K562 (cell line): Measurements from ENCODE around the gene EPB41L4B. TPM values are rescaled to one million over a fixed set of nuclear protein-coding genes. Genes with fewer than 3 reads are reported as not detected.

Source experiments
- ATAC-seq: fragments of 200-7000 bp; cut with Tn5 transposase; 3 replicates; pipeline ENCODE4 v1.9.1; 2020; ENCODE audit warnings: moderate library complexity
- BruUV-seq: library from RNA; stranded (reverse); fragments of 400-500 nt; replicated peaks from 2 replicates; lab custom pipeline; 2021; lab: Mats Ljungman, UMichigan
- CTCF ChIA-PET: fragments of 300-600 bp; formaldehyde crosslinking; extraction: SDS; loops from one replicate; lab custom pipeline; 2021; ENCODE audit warnings: low intra/inter-chr PET ratio; lab: Yijun Ruan, JAX
- POLR2A ChIA-PET: fragments of 300-600, 350-650 bp; sonication (Branson Sonifier 250); formaldehyde crosslinking; extraction: SDS; loops from one replicate; lab custom pipeline; 2021; ENCODE audit warnings: antibody characterized with exemption, inconsistent platforms; lab: Yijun Ruan, JAX
- DNase-seq, 4 experiments: peaks; one replicate each; pipeline versions ENCODE4 v3.0.0 to v3.0.0-alpha.2; 2011 to 2018; ENCODE audit warnings: low spot score in 3 of 4, mixed read lengths in 3 of 4; ENCODE audit errors: extremely low read depth in 1 of 4
- FAIRE-seq: peaks from 2 replicates; lab custom pipeline; 2011; peaks lifted over from hg19 to GRCh38; lab: Jason Lieb, UNC
- H2AFZ ChIP-seq: 2 replicates; pipeline ENCODE4 v1.6.0; 2011; ENCODE audit warnings: low read depth, low read length, control low read depth, inconsistent platforms
- H3K27ac ChIP-seq: fragments of 200-600 bp; 3 replicates; pipeline ENCODE4 v1.8.0; 2011; ENCODE audit warnings: low read depth, mild to moderate bottlenecking, control low read depth, inconsistent platforms, low read length, moderate library complexity, mixed read lengths; ENCODE audit errors: extremely low read depth
- H3K27me3 ChIP-seq, 2 experiments: fragments of 300-600 bp in 1 of 2; 2 replicates in 1 of 2; 3 replicates in 1 of 2; pipeline versions ENCODE4 v1.6.0 to v1.8.0; 2011; ENCODE audit warnings: inconsistent platforms in 2 of 2, low read length in 2 of 2, mild to moderate bottlenecking in 1 of 2, mixed read lengths in 1 of 2, moderate library complexity in 1 of 2; ENCODE audit not compliant: control insufficient read depth in 2 of 2, insufficient read depth in 2 of 2
- H3K36me3 ChIP-seq: fragments of 300-600 bp; 3 replicates; pipeline ENCODE4 v1.8.0; 2011; ENCODE audit warnings: mild to moderate bottlenecking, low read length, inconsistent platforms; ENCODE audit not compliant: control insufficient read depth, insufficient read depth
- H3K4me1 ChIP-seq, 2 experiments: fragments of 200-600 bp in 1 of 2; replicated peaks in 1 of 2; 2 replicates in 1 of 2; 3 replicates in 1 of 2; pipeline versions ENCODE4 v1.5.1 to v1.8.0; 2011; ENCODE audit warnings: inconsistent platforms in 2 of 2, low read length in 2 of 2, mild to moderate bottlenecking in 1 of 2, mixed read lengths in 1 of 2, moderate library complexity in 1 of 2; ENCODE audit not compliant: control insufficient read depth in 2 of 2, insufficient read depth in 2 of 2
- H3K4me2 ChIP-seq: 2 replicates; pipeline ENCODE4 v1.6.1; 2011; ENCODE audit warnings: low read length, control low read depth, inconsistent platforms, mixed read lengths; ENCODE audit not compliant: insufficient read depth
- H3K4me3 ChIP-seq: fragments of 200-600 bp; sonication (generic), shearing (Covaris generic); 2 replicates; pipeline ENCODE4 v1.5.1; 2016; ENCODE audit warnings: control low read depth, inconsistent platforms
- H3K79me2 ChIP-seq: fragments of 200-600 bp; 3 replicates; pipeline ENCODE4 v1.8.0; 2011; ENCODE audit warnings: low read length, inconsistent platforms; ENCODE audit not compliant: control insufficient read depth, insufficient read depth
- H3K9ac ChIP-seq, 2 experiments: 2 replicates each; pipeline versions ENCODE4 v1.6.0 to v1.6.1; 2011; ENCODE audit warnings: low read depth in 2 of 2, low read length in 2 of 2, control low read depth in 1 of 2, inconsistent platforms in 1 of 2, mild to moderate bottlenecking in 1 of 2, mixed read lengths in 1 of 2; ENCODE audit not compliant: insufficient read depth in 1 of 2
- H3K9me1 ChIP-seq: one replicate; pipeline ENCODE4 v1.6.0; 2011; ENCODE audit warnings: inconsistent platforms, mild to moderate bottlenecking, low read length, moderate library complexity; ENCODE audit not compliant: control insufficient read depth, insufficient read depth
- H3K9me3 ChIP-seq: replicated peaks from 2 replicates; pipeline ENCODE4 v1.5.1; 2011; ENCODE audit warnings: low read depth, low read length, inconsistent platforms; ENCODE audit not compliant: control insufficient read depth, insufficient read depth
- H4K20me1 ChIP-seq: replicated peaks from 2 replicates; pipeline ENCODE4 v1.6.1; 2011; ENCODE audit warnings: low read length, inconsistent platforms, mixed read lengths; ENCODE audit not compliant: control insufficient read depth, insufficient read depth
- DPF2 ChIP-seq: fragments of 450-650 bp; IDR thresholded peaks from 2 replicates; pipeline ENCODE4 v1.6.1; 2016
- EP300 ChIP-seq: IDR thresholded peaks from 2 replicates; pipeline ENCODE4 v1.6.1; 2012; ENCODE audit warnings: low read length, improper control_type of control experiment
- EP400 ChIP-seq: fragments of 450-650 bp; IDR thresholded peaks from 2 replicates; pipeline ENCODE4 v1.6.1; 2017; ENCODE audit warnings: antibody characterized with exemption, mild to moderate bottlenecking, moderate library complexity
- ETV5 ChIP-seq: sonication (generic); formaldehyde crosslinking; IDR thresholded peaks from 2 replicates; pipeline ENCODE4 v1.4.0; 2020; ENCODE audit warnings: low read depth, mild to moderate bottlenecking, missing genetic modification reagents
- MTA2 ChIP-seq: fragments of 450-650 bp; IDR thresholded peaks from 2 replicates; pipeline ENCODE4 v1.6.1; 2016; ENCODE audit warnings: low read depth
- NCOA6 ChIP-seq: fragments of 450-650 bp; IDR thresholded peaks from 2 replicates; pipeline ENCODE4 v1.6.1; 2017; ENCODE audit warnings: mild to moderate bottlenecking
- SMAD3 ChIP-seq: fragments of 450-650 bp; formaldehyde crosslinking; conservative IDR thresholded peaks from 2 replicates; pipeline ENCODE4 v1.4.0; 2020; ENCODE audit warnings: mild to moderate bottlenecking
- TCF3 ChIP-seq: sonication (generic); formaldehyde crosslinking; IDR thresholded peaks from 2 replicates; pipeline ENCODE4 v1.4.0; 2020; ENCODE audit warnings: mild to moderate bottlenecking, missing genetic modification reagents
- ZNF384 ChIP-seq: IDR thresholded peaks from 2 replicates; pipeline ENCODE4 v1.6.1; 2012; ENCODE audit warnings: low read depth, low read length, improper control_type of control experiment
- WGBS: fragments of 100-300 bp; shearing (Covaris generic); methylation state at CpG from one replicate; pipeline ENCODE4 v1.1.6; 2016; ENCODE audit warnings: low coverage, mixed read lengths; ENCODE audit not compliant: insufficient coverage; ENCODE audit errors: missing lambda C conversion rate; 5-methylcytosine and 5-hydroxymethylcytosine counted together
- in situ Hi-C: fragments of 300-500 bp; cut with MboI; formaldehyde crosslinking; loops from 4 replicates; pipeline ENCODE4 v1.15.0; 2018; ENCODE audit warnings: inconsistent platforms, mixed read lengths
- intact Hi-C: fragments of 100-400 bp; cut with micrococcal nuclease; formaldehyde crosslinking; loops from 2 replicates; pipeline ENCODE4 v1.14.2; 2022
- polyA plus RNA-seq, 8 experiments: library from polyadenylated mRNA; depleted of rRNA in 4 of 8; stranded (reverse) in 5 of 8; unstranded in 3 of 8; fragments of >200 nt; fragmentation: Nextera tagmentation in 2 of 8; fragmentation: Illumina TruSeq in 1 of 8; extraction: Ambion mirVana in 2 of 8; extraction: Trizol in 1 of 8; gene quantifications; 2 replicates each; pipeline versions ENCODE4 v1.2.1 to v1.2.3, GENCODE V29; 2011 to 2014; ENCODE audit warnings: inconsistent platforms in 1 of 8, missing spikeins in 1 of 8
- total RNA-seq, 7 experiments: library from RNA; depleted of rRNA in 6 of 7; stranded (reverse); fragments of >200 nt in 6 of 7; fragmentation: Illumina TruSeq in 2 of 7; extraction: Trizol in 2 of 7; gene quantifications; 2 replicates each; pipeline versions ENCODE4 v1.2.1 to v1.2.3, GENCODE V29; 2011 to 2021; ENCODE audit warnings: low replicate concordance in 1 of 7
- TF ChIP-seq, protein P1 (sequence below): sonication (generic); formaldehyde crosslinking; IDR thresholded peaks from 2 replicates; pipeline ENCODE4 v1.8.1; 2022; ENCODE audit warnings: missing genetic modification reagents
- TF ChIP-seq, protein P2 (sequence below): sonication (generic); formaldehyde crosslinking; IDR thresholded peaks from 2 replicates; pipeline ENCODE4 v1.8.0; 2022; ENCODE audit warnings: mild to moderate bottlenecking, missing genetic modification reagents
- TF ChIP-seq, protein P3 (sequence below): fragments of 450-650 bp; formaldehyde crosslinking; IDR thresholded peaks from 2 replicates; pipeline ENCODE4 v1.4.0; 2022; ENCODE audit warnings: missing genetic modification characterization

Gene EPB41L4B
- total and polyA plus RNA-seq, 9 of the 15 experiments (the other 6 are each of a cell fraction or from before 2014, with no cell fraction given) = 0.09 to 0.38 (median 0.21) TPM

DNA sequence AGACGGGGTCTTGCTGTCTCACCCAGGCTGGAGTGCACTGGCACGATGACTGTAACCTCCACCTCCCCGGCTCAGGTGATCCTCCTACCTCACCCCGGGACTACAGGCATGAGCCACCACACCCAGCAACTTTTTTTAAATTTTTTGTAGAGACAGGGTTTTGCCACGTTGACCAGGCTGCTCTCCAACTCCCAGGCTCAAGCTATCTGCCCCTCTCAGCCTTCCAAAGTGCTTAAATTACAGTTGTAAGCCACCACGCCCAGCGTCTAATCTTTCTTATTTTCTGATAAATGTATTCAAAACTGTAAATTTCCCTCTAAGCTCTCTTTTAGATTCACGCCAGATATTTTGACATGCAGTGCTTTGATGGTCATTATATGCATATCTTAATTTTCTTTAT lies 164.2 kb downstream of the EPB41L4B start (continued):
- TF ChIP-seq, protein P1, sequence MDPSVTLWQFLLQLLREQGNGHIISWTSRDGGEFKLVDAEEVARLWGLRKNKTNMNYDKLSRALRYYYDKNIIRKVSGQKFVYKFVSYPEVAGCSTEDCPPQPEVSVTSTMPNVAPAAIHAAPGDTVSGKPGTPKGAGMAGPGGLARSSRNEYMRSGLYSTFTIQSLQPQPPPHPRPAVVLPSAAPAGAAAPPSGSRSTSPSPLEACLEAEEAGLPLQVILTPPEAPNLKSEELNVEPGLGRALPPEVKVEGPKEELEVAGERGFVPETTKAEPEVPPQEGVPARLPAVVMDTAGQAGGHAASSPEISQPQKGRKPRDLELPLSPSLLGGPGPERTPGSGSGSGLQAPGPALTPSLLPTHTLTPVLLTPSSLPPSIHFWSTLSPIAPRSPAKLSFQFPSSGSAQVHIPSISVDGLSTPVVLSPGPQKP (CRISPR knock-in tag) = no peak
- TF ChIP-seq ZNF384 = peak; percentile 36; the same call in 1 of the 2 replicates
- TF ChIP-seq MTA2 = 0 out of 2 replicates have a peak, but pooled peaks have one; percentile 24
- TF ChIP-seq DPF2 = peak; percentile 61
- TF ChIP-seq, protein P2, sequence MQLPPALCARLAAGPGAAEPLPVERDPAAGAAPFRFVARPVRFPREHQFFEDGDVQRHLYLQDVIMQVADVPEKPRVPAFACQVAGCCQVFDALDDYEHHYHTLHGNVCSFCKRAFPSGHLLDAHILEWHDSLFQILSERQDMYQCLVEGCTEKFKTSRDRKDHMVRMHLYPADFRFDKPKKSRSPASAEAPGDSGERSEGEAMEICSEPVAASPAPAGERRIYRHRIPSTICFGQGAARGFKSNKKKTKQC (CRISPR knock-in tag) = no peak
- no peak for TF ChIP-seq ETV5 (CRISPR knock-in tag)
- peak; percentile 48; the same call in 1 of the 2 replicates for TF ChIP-seq TCF3 (CRISPR knock-in tag)
- peak; percentile 42; the same call in 1 of the 2 replicates for TF ChIP-seq EP400
- TF ChIP-seq EP300 = peak; percentile 30; the same call in 1 of the 2 replicates
- TF ChIP-seq, all 486 proteins: peak for 14

DNA sequence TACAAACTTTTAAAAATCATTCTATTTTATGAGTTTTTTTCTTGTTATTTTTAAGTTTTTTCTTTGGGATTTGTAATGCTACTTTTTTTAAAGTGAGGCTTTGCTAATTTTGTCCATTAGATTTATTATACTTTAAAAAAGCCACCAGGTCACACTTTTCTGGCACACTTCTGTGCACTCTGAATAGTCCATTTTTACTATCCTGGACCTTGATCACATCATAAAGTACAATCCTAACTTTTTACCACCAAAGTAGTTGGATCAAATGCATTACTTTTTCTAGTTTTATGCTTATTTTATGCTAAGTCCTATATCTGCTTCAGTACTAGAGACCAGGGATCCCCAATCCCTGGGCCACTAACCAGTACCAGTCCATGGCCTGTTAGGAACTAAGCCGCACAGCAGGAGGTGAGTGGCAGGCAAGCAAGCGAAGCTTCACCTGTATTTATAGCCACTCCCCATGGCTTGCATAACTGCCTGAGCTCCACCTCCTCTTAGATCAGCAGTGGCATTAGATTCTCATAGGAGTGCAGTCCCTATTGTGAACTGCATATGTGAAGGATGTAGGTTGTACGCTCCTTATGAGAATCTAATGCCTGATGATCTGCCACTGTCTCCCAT lies 169.8 kb downstream of the EPB41L4B start:
- ATAC-seq = no peak
- H3K9me3 ChIP-seq = peaks cover 6% of the 10 kb centered on the region
- H3K36me3 ChIP-seq = no peaks in the 10 kb centered on the region; the same call in 2 of the 3 replicates
- H2AFZ ChIP-seq = no peak overlapping the region
- no peak overlapping the region for H3K4me2 ChIP-seq
- no TSS peak for BruUV-seq
- DNase-seq = no peak
- H3K79me2 ChIP-seq = no peaks in the 10 kb centered on the region
- no peak overlapping the region for H3K27ac ChIP-seq
- CTCF ChIA-PET = no interaction called here
- H4K20me1 ChIP-seq = no peaks in the 10 kb centered on the region
- FAIRE-seq = no peak
- H3K9me1 ChIP-seq = no peaks in the 10 kb centered on the region
- 82% methylated on average over 3 of the region's 3 CpGs for WGBS
- H3K9ac ChIP-seq = no peak overlapping the region
- H3K27me3 ChIP-seq = no peaks in the 10 kb centered on the region
- intact Hi-C loops = no loop called here
- H3K4me1 ChIP-seq = peaks cover 4 to 7% of the 10 kb centered on the region in 2 experiments; a peak in 4 of 5 replicates
- in situ Hi-C loops = no loop called here
- POLR2A ChIA-PET = no interaction called here
- H3K4me3 ChIP-seq = no peak overlapping the region
- TF ChIP-seq NCOA6 (no peak), SMAD3 (CRISPR knock-in tag) (no peak)
- TF ChIP-seq, protein P3, sequence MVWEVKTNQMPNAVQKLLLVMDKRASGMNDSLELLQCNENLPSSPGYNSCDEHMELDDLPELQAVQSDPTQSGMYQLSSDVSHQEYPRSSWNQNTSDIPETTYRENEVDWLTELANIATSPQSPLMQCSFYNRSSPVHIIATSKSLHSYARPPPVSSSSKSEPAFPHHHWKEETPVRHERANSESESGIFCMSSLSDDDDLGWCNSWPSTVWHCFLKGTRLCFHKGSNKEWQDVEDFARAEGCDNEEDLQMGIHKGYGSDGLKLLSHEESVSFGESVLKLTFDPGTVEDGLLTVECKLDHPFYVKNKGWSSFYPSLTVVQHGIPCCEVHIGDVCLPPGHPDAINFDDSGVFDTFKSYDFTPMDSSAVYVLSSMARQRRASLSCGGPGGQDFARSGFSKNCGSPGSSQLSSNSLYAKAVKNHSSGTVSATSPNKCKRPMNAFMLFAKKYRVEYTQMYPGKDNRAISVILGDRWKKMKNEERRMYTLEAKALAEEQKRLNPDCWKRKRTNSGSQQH (CRISPR knock-in tag) = no peak
